Activated CD8-positive, alpha-beta memory T cell treated with anti-CD3 and anti-CD28 coated beads, Interleukin-2, amount 50 U/mL, for 1 hour (primary cell): ENCODE data around the gene C5orf15.
"Not testable (repeated sequence)": the region's sequence is repeated elsewhere in the genome, so short reads cannot be mapped to it uniquely, and the experiment has no call there.

Experiments used
- DNase-seq: peaks from one replicate; pipeline ENCODE4 v3.0.0-alpha.2; 2020; ENCODE audit errors: extremely low read depth

Gene C5orf15

GRCh38 chr5:133938039-133938821 lies 30.2 kb downstream of the C5orf15 start:
- no peak for DNase-seq

GRCh38 chr5:133937628-133938027 lies 30.8 kb downstream of the C5orf15 start:
- not testable (repeated sequence) for DNase-seq

- no peak for DNase-seq
Measured at GRCh38 chr5:133936651-133937015, 31.8 kb downstream of the C5orf15 start.

GRCh38 chr5:133935991-133936650 lies 32.3 kb downstream of the C5orf15 start:
- not testable (repeated sequence) for DNase-seq

GRCh38 chr5:133935667-133935940 lies 32.8 kb downstream of the C5orf15 start:
- DNase-seq: no peak

- DNase-seq: no peak
Measured at GRCh38 chr5:133934822-133935666, 33.4 kb downstream of the C5orf15 start.

- no peak for DNase-seq
Measured at GRCh38 chr5:133934311-133934710, 34.1 kb downstream of the C5orf15 start.

GRCh38 chr5:133933670-133934295 lies 34.6 kb downstream of the C5orf15 start:
- DNase-seq: no peak

- no peak for DNase-seq
Measured at GRCh38 chr5:133933169-133933509, 35.3 kb downstream of the C5orf15 start.

GRCh38 chr5:133932441-133933168 lies 35.8 kb downstream of the C5orf15 start:
- no peak for DNase-seq

GRCh38 chr5:133931546-133931945 lies 36.9 kb downstream of the C5orf15 start:
- DNase-seq: no peak

- no peak for DNase-seq
Measured at GRCh38 chr5:133930813-133931090, 37.7 kb downstream of the C5orf15 start.

- DNase-seq: peak; percentile 16
Measured at GRCh38 chr5:133930061-133930812, 38.2 kb downstream of the C5orf15 start.

- DNase-seq: no peak
Measured at GRCh38 chr5:133928587-133929393, 39.6 kb downstream of the C5orf15 start.

GRCh38 chr5:133927300-133928180 lies 40.9 kb downstream of the C5orf15 start:
- no peak for DNase-seq

- no peak for DNase-seq
Measured at GRCh38 chr5:133926489-133927299, 41.7 kb downstream of the C5orf15 start.

- no peak for DNase-seq
Measured at GRCh38 chr5:133925866-133926488, 42.4 kb downstream of the C5orf15 start.

GRCh38 chr5:133925269-133925668 lies 43.2 kb downstream of the C5orf15 start:
- no peak for DNase-seq
